ENCODE data around the gene UMODL1.
"Not testable (repeated sequence)": the region's sequence is repeated elsewhere in the genome, so short reads cannot be mapped to it uniquely, and the experiment has no call there.

The UMODL1 gene

DNA sequence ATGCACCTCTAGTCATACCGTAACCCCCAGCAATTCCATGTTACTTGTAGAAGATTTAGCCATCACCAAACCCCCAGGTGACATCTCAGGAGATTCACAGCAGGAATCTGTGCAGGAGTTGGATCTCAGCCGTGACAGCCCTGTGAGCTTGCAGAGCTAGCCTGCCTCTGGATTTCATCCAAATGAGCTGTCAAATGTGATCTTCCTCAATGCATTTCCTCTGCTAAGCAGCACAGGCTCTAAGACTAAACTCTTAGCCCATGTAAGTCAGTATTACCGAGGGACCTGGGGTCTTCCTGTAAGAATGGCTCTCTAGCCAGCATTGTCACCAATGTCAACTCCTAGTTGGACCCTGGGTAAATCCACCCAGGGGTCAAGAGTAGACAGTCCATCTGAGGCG lies 41.7 kb downstream of the UMODL1 start:
- DNase-seq (ENCODE audit: low read depth, low spot score) = no peak

- DNase-seq (ENCODE audit: low read depth, low spot score) = no peak
Observed at GRCh38 chr21:42113926-42114409, 42.9 kb downstream of the UMODL1 start.

GRCh38 chr21:42114646-42115045 lies 43.5 kb downstream of the UMODL1 start:
- no peak for DNase-seq (ENCODE audit: low read depth, low spot score)

GRCh38 chr21:42115136-42115683 lies 44.1 kb downstream of the UMODL1 start:
- DNase-seq (ENCODE audit: low read depth, low spot score) = no peak

GRCh38 chr21:42116551-42116950 lies 45.4 kb downstream of the UMODL1 start:
- DNase-seq (ENCODE audit: low read depth, low spot score) = not testable (repeated sequence)

GRCh38 chr21:42117229-42117966 lies 46.3 kb downstream of the UMODL1 start:
- DNase-seq (ENCODE audit: low read depth, low spot score) = peak; percentile 52

DNA sequence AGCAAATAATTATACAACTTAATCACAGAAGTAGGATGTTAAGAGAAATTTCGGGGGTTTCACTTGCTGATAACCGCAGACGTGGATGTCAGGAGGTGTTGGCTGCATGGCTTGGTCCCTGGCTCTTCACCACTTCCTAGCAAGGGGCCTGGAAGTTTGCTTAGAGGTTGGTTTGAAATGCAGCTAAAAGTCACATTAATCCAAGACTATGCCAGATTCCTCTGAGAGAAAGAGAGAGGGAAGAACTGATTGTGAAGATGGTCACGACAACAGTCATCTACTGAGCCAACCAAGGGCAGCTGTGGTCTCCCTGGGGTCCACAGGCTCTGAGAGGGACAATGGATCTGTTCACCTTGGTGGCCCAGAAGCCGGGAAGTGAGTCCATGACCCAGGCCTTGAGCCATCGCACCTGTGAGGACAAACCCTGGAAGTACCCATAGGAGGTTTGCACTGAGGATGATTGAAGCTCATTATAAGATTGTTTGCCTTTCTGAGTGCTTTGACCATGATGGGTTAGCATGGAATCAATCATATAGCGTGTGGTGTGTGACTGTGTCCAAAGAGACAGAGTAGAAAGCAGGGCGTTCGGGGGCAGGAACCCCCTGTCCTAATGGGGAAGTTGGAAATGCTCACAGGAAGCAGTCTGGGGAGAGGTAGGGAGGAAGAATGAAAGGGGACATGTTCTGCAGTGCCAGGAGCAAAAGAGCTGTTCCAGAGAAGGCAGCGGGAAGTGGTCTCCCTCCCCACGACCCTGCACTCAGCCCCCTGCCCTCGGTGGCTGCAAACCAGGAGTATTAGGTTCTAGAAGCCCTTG lies 47.1 kb downstream of the UMODL1 start:
- DNase-seq (ENCODE audit: low read depth, low spot score) = no peak

DNA sequence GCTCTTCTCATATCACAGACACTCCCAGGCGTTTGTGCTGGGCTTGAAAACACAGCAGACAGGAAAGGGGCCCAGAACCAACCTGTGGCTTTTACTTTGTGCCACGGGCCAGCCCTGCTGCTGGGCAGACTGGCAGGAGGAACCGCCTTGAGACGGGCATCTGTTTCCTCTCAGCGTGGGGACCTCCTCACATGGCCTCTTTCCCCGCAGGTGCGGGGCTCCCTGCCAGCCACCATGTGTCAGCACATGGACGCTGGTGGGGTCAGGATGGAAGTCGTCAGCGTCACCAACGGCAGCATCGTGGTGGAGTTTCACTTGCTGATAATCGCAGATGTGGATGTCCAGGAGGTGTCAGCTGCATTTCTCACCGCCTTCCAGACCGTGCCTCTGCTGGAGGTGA lies 47.8 kb downstream of the UMODL1 start:
- no peak for DNase-seq (ENCODE audit: low read depth, low spot score)

DNA sequence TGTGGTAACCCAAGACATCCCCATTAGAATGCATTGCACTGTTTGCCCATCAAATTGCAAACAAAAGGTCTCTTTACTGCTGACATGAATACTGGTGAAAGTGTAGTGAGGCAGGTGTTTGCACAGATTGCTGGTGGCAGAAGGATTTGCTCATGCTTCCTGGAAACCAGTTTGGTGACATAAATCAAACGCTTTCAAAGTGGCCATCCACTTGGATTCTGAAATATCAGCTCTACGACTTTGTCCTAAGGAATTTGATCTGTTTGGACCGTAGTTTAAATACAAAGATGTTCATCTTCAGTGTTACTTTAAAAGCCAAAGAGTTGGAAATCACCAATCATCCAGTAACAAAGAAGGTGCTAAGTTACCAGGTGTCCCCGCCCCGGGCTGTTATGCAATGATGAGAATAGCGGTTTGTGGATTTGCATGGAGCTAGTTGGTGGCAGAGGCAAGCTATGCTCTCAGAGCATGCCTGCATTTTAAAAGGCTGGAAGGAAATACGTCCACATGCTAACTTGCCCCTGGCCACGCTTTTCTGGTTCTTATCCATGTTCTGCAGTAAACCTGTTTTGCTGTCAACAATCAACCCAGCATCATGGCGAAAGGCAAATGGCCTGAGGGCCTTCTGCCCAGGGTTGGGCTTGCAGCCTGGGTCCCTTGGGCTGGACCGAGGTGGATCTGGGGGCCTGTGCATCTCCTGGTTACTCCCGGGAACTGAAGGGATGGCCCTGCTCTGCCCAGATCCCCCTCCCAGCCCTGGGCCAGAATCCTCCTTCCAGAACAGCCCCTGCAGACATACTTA lies 49.2 kb downstream of the UMODL1 start:
- no peak for DNase-seq (ENCODE audit: low read depth, low spot score)

DNA sequence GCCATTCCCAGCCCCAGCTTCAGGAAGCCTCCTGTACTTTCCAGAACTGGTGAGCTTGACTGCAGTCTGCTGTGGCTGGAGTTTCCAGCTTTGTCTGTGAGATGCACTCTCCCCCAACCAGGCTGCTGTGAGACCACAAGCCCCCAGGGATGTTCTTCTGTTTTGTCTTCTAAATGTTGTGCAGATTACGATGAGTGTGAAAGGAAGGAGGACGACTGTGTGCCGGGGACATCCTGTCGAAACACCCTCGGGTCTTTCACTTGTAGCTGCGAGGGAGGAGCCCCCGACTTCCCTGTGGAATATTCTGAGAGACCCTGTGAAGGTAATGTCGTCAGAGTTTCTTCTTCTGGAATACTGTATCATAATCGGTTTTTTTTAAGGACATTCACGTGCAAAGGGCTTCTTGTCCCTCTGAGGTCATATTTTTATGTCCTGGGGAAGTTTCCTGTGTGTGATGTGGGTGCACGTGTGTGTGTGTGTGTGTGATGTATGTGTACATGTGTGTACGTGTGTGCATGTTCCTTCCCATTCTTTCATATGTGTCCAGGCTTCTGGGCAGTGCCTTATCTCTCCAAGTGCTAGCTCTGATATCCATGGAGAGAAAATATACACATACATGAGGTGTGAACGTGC lies 49.9 kb downstream of the UMODL1 start:
- DNase-seq (ENCODE audit: low read depth, low spot score) = no peak

- no peak for DNase-seq (ENCODE audit: low read depth, low spot score)
Observed at GRCh38 chr21:42121794-42122193, 50.7 kb downstream of the UMODL1 start.

DNA sequence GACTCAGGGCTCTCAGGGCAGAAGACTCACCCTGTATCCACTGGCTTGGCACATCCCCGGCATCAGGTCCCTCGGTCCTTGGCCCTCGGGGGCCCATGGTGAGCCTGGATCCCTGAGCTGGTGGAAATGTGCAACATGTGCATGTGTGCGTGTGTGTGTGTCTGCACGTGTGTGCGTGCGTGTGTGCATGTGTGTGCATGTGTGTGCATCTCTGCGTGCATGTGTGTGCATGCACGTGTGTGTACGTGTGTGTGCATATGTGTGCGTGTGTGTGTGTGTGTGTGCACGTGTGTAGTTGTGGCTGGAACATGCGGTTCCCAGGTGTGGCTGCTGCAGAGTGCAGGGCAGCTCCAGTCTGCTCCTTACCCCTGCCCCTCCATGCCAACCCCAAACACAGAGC lies 51.3 kb downstream of the UMODL1 start:
- DNase-seq (ENCODE audit: low read depth, low spot score) = no peak

- DNase-seq (ENCODE audit: low read depth, low spot score) = no peak
Observed at GRCh38 chr21:42122808-42123207, 51.7 kb downstream of the UMODL1 start.

DNA sequence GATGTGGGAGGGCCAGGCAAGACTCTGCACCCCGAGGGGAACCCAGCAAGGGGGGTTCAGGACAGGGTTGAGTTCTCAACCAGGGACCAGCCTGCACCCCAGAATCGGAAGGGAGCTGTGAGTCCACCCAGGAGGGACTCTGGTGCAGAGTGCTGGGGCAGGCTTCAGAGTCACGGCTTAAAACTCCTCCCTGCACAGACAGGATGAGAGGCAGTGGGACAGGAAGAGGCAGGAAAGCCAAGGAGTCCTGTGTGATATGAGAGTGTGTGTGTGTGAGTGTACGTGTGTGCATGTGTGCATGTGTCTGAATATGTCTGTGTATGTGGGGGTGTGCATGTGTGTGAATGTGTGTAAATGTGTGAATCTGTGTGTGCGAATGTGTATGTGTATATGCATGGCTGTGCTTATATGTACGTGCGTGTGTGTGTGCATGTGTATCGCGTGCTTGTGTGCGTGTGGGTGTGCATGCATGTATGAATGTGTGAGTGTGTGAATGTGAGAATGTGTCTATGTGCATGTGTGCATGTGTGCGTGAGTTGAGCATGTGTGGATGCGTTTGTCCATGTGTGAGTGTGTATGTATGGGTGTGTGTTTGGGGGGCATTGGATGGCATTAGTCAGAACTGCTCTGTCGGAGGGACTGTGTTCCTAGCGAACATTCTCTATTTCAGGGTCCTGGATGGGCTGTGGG lies 52.2 kb downstream of the UMODL1 start:
- DNase-seq (ENCODE audit: low read depth, low spot score) = no peak

GRCh38 chr21:42124081-42124480 lies 53.0 kb downstream of the UMODL1 start:
- DNase-seq (ENCODE audit: low read depth, low spot score) = no peak

- no peak for DNase-seq (ENCODE audit: low read depth, low spot score)
Observed at GRCh38 chr21:42124826-42125570, 53.9 kb downstream of the UMODL1 start.

DNA sequence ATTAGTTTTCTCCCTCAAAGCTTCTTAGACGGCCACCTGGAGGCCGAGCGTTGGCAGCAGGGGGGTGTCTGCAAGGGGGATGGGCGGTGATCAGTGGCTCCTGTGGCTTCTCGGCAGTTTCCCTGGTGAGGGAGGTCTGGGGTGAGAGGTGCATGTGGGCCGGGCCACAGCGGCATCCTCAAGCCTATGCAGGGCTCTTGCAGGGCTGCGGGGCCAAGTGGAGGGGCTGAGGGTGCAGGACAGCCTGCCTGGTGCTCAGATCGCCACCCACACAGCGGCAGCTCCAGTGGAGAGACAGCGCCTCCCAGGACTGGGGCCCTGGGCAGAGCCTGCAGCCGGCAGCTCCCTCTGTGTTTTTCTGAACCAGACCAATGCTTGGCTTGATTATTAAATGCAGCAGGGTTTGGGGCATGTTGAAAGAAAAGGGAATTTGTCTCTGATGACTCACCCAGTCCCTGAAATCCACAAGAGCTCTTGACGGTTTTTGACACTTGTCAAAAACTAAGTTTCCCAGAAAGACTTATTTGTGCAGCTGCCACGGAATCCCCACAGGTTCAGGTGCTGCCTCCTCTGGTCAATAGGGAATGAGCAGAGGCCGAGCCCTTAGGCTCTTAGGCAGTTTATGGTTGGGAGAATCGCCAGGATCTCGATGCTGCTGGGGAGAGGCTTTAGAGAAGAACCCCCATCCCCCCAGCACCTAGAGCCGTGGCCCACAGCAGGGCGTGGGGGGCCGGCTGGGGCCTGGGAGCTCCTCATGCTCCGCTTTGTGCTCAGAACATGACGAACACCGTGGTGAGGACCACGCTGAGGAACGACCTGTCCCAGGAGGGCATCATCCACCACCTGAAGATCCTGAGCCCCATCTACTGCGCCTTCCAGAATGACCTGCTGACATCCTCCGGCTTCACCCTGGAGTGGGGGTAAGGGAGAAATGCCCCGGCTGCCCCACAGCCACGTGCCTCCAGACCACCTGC lies 54.7 kb downstream of the UMODL1 start:
- DNase-seq (ENCODE audit: low read depth, low spot score) = peak; percentile 13
